Tibial artery (tissue), 4 donors: Measurements from ENCODE around the gene KLHL29.

Source experiments
- DNase-seq, 2 donors: peaks; one replicate each; pipeline ENCODE4 v3.0.0-alpha.2; 2019
- H3K27ac ChIP-seq, 2 donors: fragments of 200-600 bp; sonication (generic) in 1 of 2; 1 replicate in 1 of 2; 2 replicates in 1 of 2; pipeline ENCODE4 v1.5.1; 2018 to 2019; ENCODE audit warnings: mild to moderate bottlenecking in 1 of 2
- H3K27me3 ChIP-seq, 2 donors: fragments of 200-600 bp; sonication (generic) in 1 of 2; one replicate each; pipeline versions ENCODE4 v1.5.1 to v1.6.0; 2016 to 2019
- H3K36me3 ChIP-seq, 3 donors: fragments of 200-600 bp; sonication (generic) in 2 of 3; one replicate each; pipeline ENCODE4 v1.5.1; 2016 to 2019; ENCODE audit warnings: mild to moderate bottlenecking in 2 of 3
- H3K4me1 ChIP-seq, 4 donors: fragments of 200-600 bp; sonication (generic) in 2 of 4; 1 replicate in 3 of 4; 2 replicates in 1 of 4; pipeline ENCODE4 v1.5.1; 2016 to 2019
- H3K4me3 ChIP-seq, 2 donors: fragments of 200-600 bp; sonication (generic) in 1 of 2; 1 replicate in 1 of 2; 2 replicates in 1 of 2; pipeline ENCODE4 v1.5.1; 2018 to 2019; ENCODE audit warnings: mild to moderate bottlenecking in 2 of 2
- H3K9me3 ChIP-seq, 3 donors: fragments of 200-600 bp; sonication (generic) in 1 of 3; one replicate each; pipeline ENCODE4 v1.5.1; 2016 to 2019
- intact Hi-C: fragments of 100-400 bp; cut with DNase I; formaldehyde crosslinking; loops from one replicate; pipeline ENCODE4 v1.15.0; 2023; ENCODE audit warnings: low total_unique reads
- TF ChIP-seq, protein P1 (sequence below), 2 experiments: fragments of 200-600 bp in 1 of 2; fragments of 450-650 bp in 1 of 2; IDR thresholded peaks; one replicate each; pipeline ENCODE4 v1.5.1; 2017 to 2019; ENCODE audit warnings: antibody characterized with exemption in 2 of 2, mild to moderate bottlenecking in 1 of 2, moderate library complexity in 1 of 2

Gene KLHL29

DNA sequence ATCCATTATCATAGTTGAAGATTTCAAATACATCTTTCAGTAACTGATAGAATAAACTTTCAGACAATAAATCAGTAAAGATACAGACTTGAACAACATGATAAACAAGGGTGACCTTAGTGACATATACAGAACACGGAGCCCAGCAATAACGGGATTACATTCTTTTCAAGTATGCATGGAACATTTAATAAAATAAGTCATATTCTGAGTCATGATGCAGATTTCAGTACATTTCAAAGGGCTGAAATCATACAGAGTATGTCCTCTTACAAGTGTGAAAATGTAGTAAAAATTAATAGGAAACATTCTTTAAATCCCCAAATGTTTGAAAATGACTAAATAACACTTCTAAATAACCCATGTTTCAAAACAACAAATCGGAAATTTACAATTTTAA is 17.2 kb upstream of the KLHL29 start:
- Histone ChIP-seq H3K4me3 (no peak overlapping the region), H3K36me3 (no peaks in the 10 kb centered on the region), H3K27me3 (no peaks in the 10 kb centered on the region), H3K9me3 (no peaks in the 10 kb centered on the region), H3K4me1 (no peaks in the 10 kb centered on the region), H3K27ac (no peak overlapping the region)
- intact Hi-C loops: loop anchor here (10.0 kb wide), 1 partner anchor 387 kb away; no protein-coding TSS in a partner anchor
- TF ChIP-seq, protein P1, sequence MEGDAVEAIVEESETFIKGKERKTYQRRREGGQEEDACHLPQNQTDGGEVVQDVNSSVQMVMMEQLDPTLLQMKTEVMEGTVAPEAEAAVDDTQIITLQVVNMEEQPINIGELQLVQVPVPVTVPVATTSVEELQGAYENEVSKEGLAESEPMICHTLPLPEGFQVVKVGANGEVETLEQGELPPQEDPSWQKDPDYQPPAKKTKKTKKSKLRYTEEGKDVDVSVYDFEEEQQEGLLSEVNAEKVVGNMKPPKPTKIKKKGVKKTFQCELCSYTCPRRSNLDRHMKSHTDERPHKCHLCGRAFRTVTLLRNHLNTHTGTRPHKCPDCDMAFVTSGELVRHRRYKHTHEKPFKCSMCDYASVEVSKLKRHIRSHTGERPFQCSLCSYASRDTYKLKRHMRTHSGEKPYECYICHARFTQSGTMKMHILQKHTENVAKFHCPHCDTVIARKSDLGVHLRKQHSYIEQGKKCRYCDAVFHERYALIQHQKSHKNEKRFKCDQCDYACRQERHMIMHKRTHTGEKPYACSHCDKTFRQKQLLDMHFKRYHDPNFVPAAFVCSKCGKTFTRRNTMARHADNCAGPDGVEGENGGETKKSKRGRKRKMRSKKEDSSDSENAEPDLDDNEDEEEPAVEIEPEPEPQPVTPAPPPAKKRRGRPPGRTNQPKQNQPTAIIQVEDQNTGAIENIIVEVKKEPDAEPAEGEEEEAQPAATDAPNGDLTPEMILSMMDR (IDR thresholded peaks at IDR 0.05): no peak
- DNase-seq: no peak

DNA sequence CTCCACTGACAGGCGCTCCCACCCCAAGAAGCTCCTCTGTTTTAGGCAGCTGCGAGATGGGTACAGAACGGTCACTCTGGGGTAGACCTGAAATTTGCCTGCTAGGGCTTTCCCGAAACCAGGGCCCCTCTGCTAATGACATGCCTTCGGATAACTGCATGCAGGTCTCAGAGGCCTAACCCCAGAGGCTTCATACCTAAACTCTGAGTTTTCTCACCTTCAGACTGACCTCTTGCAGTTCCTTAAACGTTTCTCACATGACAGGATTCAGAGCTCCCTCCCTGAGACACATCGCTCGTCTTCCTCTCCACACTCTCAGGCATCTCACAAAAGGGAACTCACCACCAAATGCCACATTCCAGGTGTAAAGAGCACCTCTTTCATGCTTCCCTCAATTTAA is 11.3 kb upstream of the KLHL29 start:
- intact Hi-C loops: no loop called here
- no peak overlapping the region for H3K27ac ChIP-seq
- no peaks in the 10 kb centered on the region for H3K36me3 ChIP-seq
- H3K27me3 ChIP-seq: no peaks in the 10 kb centered on the region
- no peaks in the 10 kb centered on the region for H3K4me1 ChIP-seq
- no peak overlapping the region for H3K4me3 ChIP-seq
- TF ChIP-seq, protein P1 (IDR thresholded peaks at IDR 0.05): no peak
- no peak for DNase-seq
- H3K9me3 ChIP-seq: no peaks in the 10 kb centered on the region

DNA sequence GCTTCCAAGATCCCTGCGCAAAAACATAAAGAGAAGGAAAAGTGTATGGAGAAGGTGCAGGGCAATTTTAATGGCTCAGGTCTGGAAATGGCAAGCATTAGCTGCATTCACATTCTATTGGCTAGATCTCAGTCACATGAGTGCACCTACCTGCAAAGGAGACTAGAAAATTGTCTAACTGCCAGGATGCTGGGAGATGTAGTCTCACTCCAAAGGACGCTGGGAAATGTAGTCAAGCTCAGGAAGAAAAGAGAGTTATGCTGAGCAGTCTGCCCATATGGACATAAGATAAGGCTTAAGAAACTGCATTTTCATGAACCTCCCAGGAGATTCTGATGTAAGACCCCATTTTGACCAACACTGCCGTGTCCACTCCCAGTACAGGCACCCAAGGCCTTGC is 9.5 kb upstream of the KLHL29 start:
- no peaks in the 10 kb centered on the region for H3K36me3 ChIP-seq
- no peaks in the 10 kb centered on the region for H3K4me1 ChIP-seq
- no peak for DNase-seq
- no peaks in the 10 kb centered on the region for H3K9me3 ChIP-seq
- no peaks in the 10 kb centered on the region for H3K27me3 ChIP-seq
- TF ChIP-seq, protein P1 (IDR thresholded peaks at IDR 0.05): no peak
- intact Hi-C loops: no loop called here
- no peak overlapping the region for H3K4me3 ChIP-seq
- no peak overlapping the region for H3K27ac ChIP-seq

DNA sequence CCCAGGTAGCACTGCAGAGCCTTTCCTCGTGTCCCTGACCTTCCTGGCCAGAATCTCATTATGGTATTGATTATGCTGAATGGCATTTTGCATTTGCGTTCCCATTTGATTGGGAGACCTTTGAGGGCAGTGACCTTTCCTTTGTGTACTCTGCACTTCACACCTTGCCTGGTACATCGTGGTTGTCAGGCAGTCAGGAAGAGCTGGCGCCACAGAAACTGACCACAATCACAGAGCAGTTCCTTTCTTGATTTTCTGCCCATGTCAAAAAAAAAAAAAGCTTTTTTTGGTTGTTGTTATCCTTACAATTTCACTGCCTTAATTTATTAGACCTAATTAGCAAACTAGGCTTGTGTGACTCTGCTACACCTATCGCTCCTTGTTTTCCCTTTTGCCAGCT is 8.9 kb upstream of the KLHL29 start:
- Histone ChIP-seq H3K27me3 (no peaks in the 10 kb centered on the region), H3K9me3 (no peaks in the 10 kb centered on the region), H3K27ac (no peak overlapping the region), H3K4me3 (no peak overlapping the region), H3K36me3 (no peaks in the 10 kb centered on the region), H3K4me1 (peaks cover 0 to 6% (median 5%) of the 10 kb centered on the region in 4 donors)
- intact Hi-C loops: no loop called here
- TF ChIP-seq, protein P1 (IDR thresholded peaks at IDR 0.05): no peak
- no peak for DNase-seq

DNA sequence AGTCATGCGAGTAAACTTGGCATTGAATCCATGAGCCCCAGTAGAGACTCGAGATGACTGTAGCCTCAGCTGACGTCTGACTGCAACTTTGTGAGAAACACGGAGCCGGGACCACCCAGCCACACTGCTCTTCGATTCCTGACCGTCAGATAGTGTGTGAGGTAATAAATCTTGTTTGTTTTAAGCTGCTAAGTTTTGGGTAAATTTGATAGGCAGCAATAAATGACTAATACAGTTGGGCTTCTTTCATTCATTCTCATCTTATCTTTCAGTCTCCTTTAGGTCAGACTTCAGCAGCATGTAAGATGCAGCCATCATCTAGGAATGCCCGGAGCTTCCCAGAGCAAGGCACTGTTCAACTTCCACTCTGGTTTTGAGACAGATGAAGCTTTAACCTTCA is 8.0 kb upstream of the KLHL29 start:
- no peak for DNase-seq
- intact Hi-C loops: no loop called here
- H3K4me3 ChIP-seq: no peak overlapping the region
- no peaks in the 10 kb centered on the region for H3K27me3 ChIP-seq
- peaks cover 0 to 9% (median 7%) of the 10 kb centered on the region in 4 donors for H3K4me1 ChIP-seq
- no peaks in the 10 kb centered on the region for H3K9me3 ChIP-seq
- no peak overlapping the region for H3K27ac ChIP-seq
- H3K36me3 ChIP-seq: no peaks in the 10 kb centered on the region
- TF ChIP-seq, protein P1 (IDR thresholded peaks at IDR 0.05): no peak

DNA sequence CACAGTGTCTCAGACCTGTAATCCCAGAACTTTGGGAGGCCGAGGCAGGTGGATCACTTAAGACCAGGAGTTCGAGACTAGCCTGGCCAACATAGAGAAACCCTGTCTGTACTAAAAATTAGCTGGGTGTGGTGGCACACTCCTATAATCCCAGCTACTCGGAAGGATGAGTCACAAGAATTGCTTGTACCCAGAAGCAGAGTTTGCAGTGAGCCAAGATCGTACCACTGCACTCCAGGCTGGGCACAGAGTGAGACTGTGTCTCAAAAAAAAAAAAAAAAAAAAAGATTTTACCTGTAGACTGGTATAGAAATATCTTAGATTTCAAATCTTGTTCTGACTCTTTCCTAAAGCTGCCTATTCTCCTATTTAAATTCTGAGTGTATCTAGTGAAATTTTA is 7.2 kb upstream of the KLHL29 start:
- no peak overlapping the region for H3K4me3 ChIP-seq
- intact Hi-C loops: no loop called here
- DNase-seq: no peak
- H3K4me1 ChIP-seq: peaks cover 0 to 9% (median 7%) of the 10 kb centered on the region in 4 donors
- H3K36me3 ChIP-seq: no peaks in the 10 kb centered on the region
- H3K27ac ChIP-seq: no peak overlapping the region
- no peaks in the 10 kb centered on the region for H3K9me3 ChIP-seq
- no peaks in the 10 kb centered on the region for H3K27me3 ChIP-seq
- TF ChIP-seq, protein P1 (IDR thresholded peaks at IDR 0.05): no peak
